ENCODE measurements around the gene KHDC4. TPM values are rescaled to one million over a fixed set of nuclear protein-coding genes. Genes with fewer than 3 reads are reported as not detected.

KHDC4 gene
- total RNA-seq, 1 experiment from 2014 or later = 107 TPM

GRCh38 chr1:155884031-155884960 lies 49.9 kb downstream of the KHDC4 start:
- Mint-ChIP-seq H3K27me3 (ENCODE audit: unreplicated experiment) (peaks cover 43% of the 10 kb centered on the region), H3K9me3 (ENCODE audit: low read depth, unreplicated experiment) (no peaks in the 10 kb centered on the region), H3K27ac (ENCODE audit: unreplicated experiment) (no peak overlapping the region), H3K4me3 (ENCODE audit: low read depth, unreplicated experiment) (no peak overlapping the region), H3K36me3 (ENCODE audit: insufficient read depth, unreplicated experiment) (no peaks in the 10 kb centered on the region), H3K4me1 (ENCODE audit: low read depth, unreplicated experiment) (no peaks in the 10 kb centered on the region)
- intact Hi-C loops (cut with micrococcal nuclease; ENCODE audit: unreplicated experiment) = no loop called here
- no peak for DNase-seq
- no TSS peak for BruUV-seq (replicated peaks)
- CTCF ChIA-PET = no interaction called here
- no peak for TF ChIP-seq CTCF (IDR thresholded peaks at IDR 0.05; ENCODE audit: unreplicated experiment)

- Mint-ChIP-seq H3K36me3 (ENCODE audit: insufficient read depth, unreplicated experiment) (no peaks in the 10 kb centered on the region), H3K4me3 (ENCODE audit: low read depth, unreplicated experiment) (no peak overlapping the region), H3K27ac (ENCODE audit: unreplicated experiment) (no peak overlapping the region), H3K9me3 (ENCODE audit: low read depth, unreplicated experiment) (no peaks in the 10 kb centered on the region), H3K27me3 (ENCODE audit: unreplicated experiment) (peaks cover 43% of the 10 kb centered on the region), H3K4me1 (ENCODE audit: low read depth, unreplicated experiment) (no peaks in the 10 kb centered on the region)
- CTCF ChIA-PET = interaction anchor here (0.5 to 0.7 kb wide), 2 partner anchors 15 to 74 kb away, joined by 3 read pairs; no protein-coding TSS in a partner anchor
- no TSS peak for BruUV-seq (replicated peaks)
- no peak for DNase-seq
- intact Hi-C loops (cut with micrococcal nuclease; ENCODE audit: unreplicated experiment) = no loop called here
- TF ChIP-seq CTCF (IDR thresholded peaks at IDR 0.05; ENCODE audit: unreplicated experiment) = no peak
Observed at GRCh38 chr1:155882766-155883165, 51.4 kb downstream of the KHDC4 start.

GRCh38 chr1:155882235-155882634 lies 52.0 kb downstream of the KHDC4 start:
- Mint-ChIP-seq H3K9me3 (ENCODE audit: low read depth, unreplicated experiment) (no peaks in the 10 kb centered on the region), H3K36me3 (ENCODE audit: insufficient read depth, unreplicated experiment) (no peaks in the 10 kb centered on the region), H3K4me1 (ENCODE audit: low read depth, unreplicated experiment) (no peaks in the 10 kb centered on the region), H3K4me3 (ENCODE audit: low read depth, unreplicated experiment) (no peak overlapping the region), H3K27me3 (ENCODE audit: unreplicated experiment) (peaks cover 43% of the 10 kb centered on the region), H3K27ac (ENCODE audit: unreplicated experiment) (no peak overlapping the region)
- intact Hi-C loops (cut with micrococcal nuclease; ENCODE audit: unreplicated experiment) = no loop called here
- CTCF ChIA-PET = no interaction called here
- no peak for DNase-seq
- TF ChIP-seq CTCF (IDR thresholded peaks at IDR 0.05; ENCODE audit: unreplicated experiment) = no peak
- no TSS peak for BruUV-seq (replicated peaks)

GRCh38 chr1:155880950-155881349 lies 53.3 kb downstream of the KHDC4 start:
- Mint-ChIP-seq H3K4me3 (ENCODE audit: low read depth, unreplicated experiment) (no peak overlapping the region), H3K9me3 (ENCODE audit: low read depth, unreplicated experiment) (no peaks in the 10 kb centered on the region), H3K4me1 (ENCODE audit: low read depth, unreplicated experiment) (no peaks in the 10 kb centered on the region), H3K36me3 (ENCODE audit: insufficient read depth, unreplicated experiment) (peaks cover 4% of the 10 kb centered on the region), H3K27ac (ENCODE audit: unreplicated experiment) (no peak overlapping the region), H3K27me3 (ENCODE audit: unreplicated experiment) (peaks cover 43% of the 10 kb centered on the region)
- intact Hi-C loops (cut with micrococcal nuclease; ENCODE audit: unreplicated experiment) = no loop called here
- DNase-seq = no peak
- CTCF ChIA-PET = no interaction called here
- BruUV-seq (replicated peaks) = no TSS peak
- TF ChIP-seq CTCF (IDR thresholded peaks at IDR 0.05; ENCODE audit: unreplicated experiment) = no peak
